IMR-90 (cell line): ENCODE results near the gene GOLGA6L9. TPM values are rescaled to one million over a fixed set of nuclear protein-coding genes. Genes with fewer than 3 reads are reported as not detected.
"Not testable (repeated sequence)": the region's sequence is repeated elsewhere in the genome, so short reads cannot be mapped to it uniquely, and the experiment has no call there.

ENCODE experiments used
- ATAC-seq: fragments of 200-7000 bp; cut with Tn5 transposase; 2 replicates; pipeline ENCODE4 v1.9.1; 2020; ENCODE audit warnings: low read depth, mild to moderate bottlenecking, moderate library complexity
- BruUV-seq: library from RNA; stranded (reverse); fragments of 400-500 nt; replicated peaks from 2 replicates; lab custom pipeline; 2021; lab: Mats Ljungman, UMichigan
- CTCF ChIA-PET: fragments of 300-600 bp; formaldehyde crosslinking; extraction: SDS; loops from one replicate; lab custom pipeline; 2021; ENCODE audit warnings: antibody characterized with exemption; lab: Yijun Ruan, JAX
- POLR2A ChIA-PET: fragments of 300-600 bp; sonication (Branson Sonifier 250); formaldehyde crosslinking; loops from one replicate; lab custom pipeline; 2022; ENCODE audit warnings: antibody characterized with exemption; ENCODE audit not compliant: unreplicated experiment; lab: Charles Lee
- DNase-seq: peaks from one replicate; pipeline ENCODE4 v3.0.0; 2013
- H2AFZ ChIP-seq: replicated peaks from 2 replicates; pipeline ENCODE3; 2013; ENCODE audit warnings: low read length, mild to moderate bottlenecking; ENCODE audit not compliant: poor library complexity
- H2AK5ac ChIP-seq: 2 replicates; pipeline ENCODE4 v1.6.1; 2013; ENCODE audit warnings: low read depth, low read length, inconsistent platforms
- H2AK9ac ChIP-seq: replicated peaks from 2 replicates; pipeline ENCODE3; 2013; ENCODE audit warnings: mild to moderate bottlenecking, low read depth, low read length, moderate library complexity; ENCODE audit not compliant: poor library complexity
- H2BK120ac ChIP-seq: 2 replicates; pipeline ENCODE4 v1.6.1; 2013; ENCODE audit warnings: low read depth, low read length, inconsistent platforms
- H2BK15ac ChIP-seq: 3 replicates; pipeline ENCODE4 v1.6.1; 2013; ENCODE audit warnings: low read depth, low read length, inconsistent platforms
- H2BK20ac ChIP-seq: 2 replicates; pipeline ENCODE4 v1.6.1; 2013; ENCODE audit warnings: low read depth, mild to moderate bottlenecking, inconsistent platforms, low read length, moderate library complexity
- H2BK5ac ChIP-seq: 2 replicates; pipeline ENCODE4 v1.6.1; 2013; ENCODE audit warnings: mild to moderate bottlenecking, low read depth, low read length, inconsistent platforms; ENCODE audit not compliant: poor library complexity, severe bottlenecking
- H3K14ac ChIP-seq: replicated peaks from 2 replicates; pipeline ENCODE4 v1.6.1; 2013; ENCODE audit warnings: low read depth, low read length, inconsistent platforms
- H3K18ac ChIP-seq: 2 replicates; pipeline ENCODE4 v1.6.1; 2013; ENCODE audit warnings: low read depth, low read length, control low read depth
- H3K23ac ChIP-seq: 2 replicates; pipeline ENCODE4 v1.6.1; 2013; ENCODE audit warnings: low read depth, low read length, inconsistent platforms
- H3K27ac ChIP-seq: 2 replicates; pipeline ENCODE4 v1.5.1; 2013; ENCODE audit warnings: mild to moderate bottlenecking, control low read depth, low read length; ENCODE audit not compliant: insufficient read depth
- H3K27me3 ChIP-seq: 2 replicates; pipeline ENCODE4 v1.6.1; 2013; ENCODE audit warnings: low read length; ENCODE audit not compliant: control insufficient read depth, insufficient read depth
- H3K36me3 ChIP-seq: 2 replicates; pipeline ENCODE4 v1.6.1; 2013; ENCODE audit warnings: low read length, mixed read lengths; ENCODE audit not compliant: control insufficient read depth, insufficient read depth
- H3K4ac ChIP-seq: 2 replicates; pipeline ENCODE4 v1.6.1; 2013; ENCODE audit warnings: low read depth, low read length, inconsistent platforms
- H3K4me1 ChIP-seq: 2 replicates; pipeline ENCODE4 v1.6.1; 2013; ENCODE audit warnings: low read length, mixed read lengths; ENCODE audit not compliant: control insufficient read depth, insufficient read depth
- H3K4me2 ChIP-seq: 2 replicates; pipeline ENCODE4 v1.6.1; 2013; ENCODE audit warnings: low read depth, mild to moderate bottlenecking, control low read depth, low read length, moderate library complexity
- H3K4me3 ChIP-seq: 2 replicates; pipeline ENCODE4 v1.5.1; 2013; ENCODE audit warnings: low read depth, mild to moderate bottlenecking, control low read depth, low read length, moderate library complexity; ENCODE audit not compliant: insufficient read depth
- H3K56ac ChIP-seq: 2 replicates; pipeline ENCODE4 v1.6.1; 2013; ENCODE audit warnings: low read length, inconsistent platforms; ENCODE audit not compliant: insufficient read depth; ENCODE audit errors: extremely low read depth
- H3K79me1 ChIP-seq, 2 experiments: 2 replicates each; pipeline ENCODE4 v1.6.1; 2013; ENCODE audit warnings: low read length in 2 of 2, inconsistent platforms in 1 of 2, low read depth in 1 of 2
- H3K9ac ChIP-seq: 2 replicates; pipeline ENCODE4 v1.6.1; 2013; ENCODE audit warnings: low read depth, low read length, control low read depth
- H3K9me1 ChIP-seq: 2 replicates; pipeline ENCODE4 v1.6.1; 2013; ENCODE audit warnings: low read length, inconsistent platforms; ENCODE audit not compliant: insufficient read depth
- H3K9me3 ChIP-seq: 2 replicates; pipeline ENCODE4 v1.6.1; 2013; ENCODE audit warnings: low read length; ENCODE audit not compliant: control insufficient read depth, insufficient read depth
- H4K20me1 ChIP-seq: 2 replicates; pipeline ENCODE4 v1.6.1; 2013; ENCODE audit warnings: low read length, inconsistent platforms; ENCODE audit not compliant: insufficient read depth
- H4K5ac ChIP-seq: 2 replicates; pipeline ENCODE4 v1.6.1; 2013; ENCODE audit warnings: mild to moderate bottlenecking, low read depth, low read length, control low read depth
- H4K8ac ChIP-seq, 2 experiments: 2 replicates each; pipeline ENCODE4 v1.6.1; 2013; ENCODE audit warnings: low read depth in 2 of 2, low read length in 2 of 2, control low read depth in 1 of 2, inconsistent platforms in 1 of 2
- H4K91ac ChIP-seq: 2 replicates; pipeline ENCODE4 v1.6.1; 2013; ENCODE audit warnings: low read depth, low read length, inconsistent platforms; ENCODE audit not compliant: insufficient read depth
- WGBS, 2 experiments: methylation state at CpG; one replicate each; pipeline versions ENCODE4 v1.1.5 to v1.1.7; 2013; ENCODE audit warnings: missing lambda C conversion rate in 2 of 2; ENCODE audit not compliant: insufficient read length in 1 of 2; ENCODE audit errors: extremely low coverage in 2 of 2; 5-methylcytosine and 5-hydroxymethylcytosine counted together
- dilution Hi-C: fragments of 300-500 bp; cut with HindIII; formaldehyde crosslinking; loops from one replicate; pipeline ENCODE4 v1.14.3; 2018; ENCODE audit warnings: low sequenced_read_pairs; ENCODE audit not compliant: unreplicated experiment
- in situ Hi-C: fragments of 300-500 bp; cut with MboI; formaldehyde crosslinking; loops from 3 replicates; pipeline ENCODE4 v1.14.3; 2019; ENCODE audit warnings: low sequenced_read_pairs, inconsistent platforms, mixed read lengths
- intact Hi-C: fragments of 100-400 bp; cut with micrococcal nuclease; formaldehyde crosslinking; loops from 2 replicates; pipeline ENCODE4 v1.10.0; 2022
- polyA plus RNA-seq, 3 experiments: library from polyadenylated mRNA; depleted of rRNA; stranded (reverse); fragments of >200 nt; gene quantifications; 2 replicates each; pipeline ENCODE4 v1.2.3, GENCODE V29; 2012; ENCODE audit warnings: low replicate concordance in 1 of 3
- total RNA-seq: library from RNA; depleted of rRNA; stranded (reverse); fragments of >200 nt; gene quantifications from 2 replicates; pipeline ENCODE4 v1.2.3, GENCODE V29; 2012

The GOLGA6L9 gene
- total and polyA plus RNA-seq, 2 of the 4 experiments (the other 2 are of a cell fraction): 0.90 to 2.6 TPM

GRCh38 chr15:82445420-82445819, 15.8 kb downstream of the GOLGA6L9 start:
- H2BK120ac ChIP-seq, H3K4ac ChIP-seq, H2AK9ac ChIP-seq, H2BK15ac ChIP-seq, H3K79me1 ChIP-seq, H4K91ac ChIP-seq, H3K27me3 ChIP-seq, H3K56ac ChIP-seq, H3K36me3 ChIP-seq, H3K9me1 ChIP-seq, H4K20me1 ChIP-seq, H2AK5ac ChIP-seq, H3K14ac ChIP-seq, H2BK5ac ChIP-seq, H2AFZ ChIP-seq, H3K9me3 ChIP-seq, ATAC-seq, H2BK20ac ChIP-seq, intact Hi-C loops, H3K4me1 ChIP-seq, POLR2A ChIA-PET, H4K5ac ChIP-seq, dilution Hi-C loops, in situ Hi-C loops, BruUV-seq, H3K18ac ChIP-seq, DNase-seq, H3K23ac ChIP-seq: not testable (repeated sequence)
- Histone ChIP-seq H3K4me2 (peak overlapping the region; percentile 90), H3K27ac (peak overlapping the region; percentile 83), H3K4me3 (peak overlapping the region; percentile 77), H3K9ac (peak overlapping the region; percentile 81), H4K8ac (0 out of 4 replicates have a peak overlapping the region, but pooled peaks of 1 of the 2 experiments have one; percentile 10)
- WGBS, 2 experiments: no CpG with 5 or more reads among the region's 32 CpGs
- CTCF ChIA-PET: interaction anchor here (0.6 kb wide), 1 partner anchor 1056 kb away, joined by 3 read pairs; no protein-coding TSS in a partner anchor

GRCh38 chr15:82457336-82457735, 27.7 kb downstream of the GOLGA6L9 start:
- dilution Hi-C loops, H3K79me1 ChIP-seq: not testable (repeated sequence)

More at GRCh38 chr15:82457336-82457735, 27.7 kb downstream of the GOLGA6L9 start:
- H3K36me3 ChIP-seq, CTCF ChIA-PET, ATAC-seq, H3K14ac ChIP-seq, in situ Hi-C loops, H3K27me3 ChIP-seq, H4K8ac ChIP-seq, H3K56ac ChIP-seq, H2AK9ac ChIP-seq, DNase-seq, H3K27ac ChIP-seq, H2AFZ ChIP-seq, H3K4me1 ChIP-seq, H3K18ac ChIP-seq, H3K4ac ChIP-seq, H4K91ac ChIP-seq, H2BK20ac ChIP-seq, intact Hi-C loops, H3K9me1 ChIP-seq, H3K9me3 ChIP-seq, H4K5ac ChIP-seq, H3K4me2 ChIP-seq, H2AK5ac ChIP-seq, H3K23ac ChIP-seq, H4K20me1 ChIP-seq, H2BK15ac ChIP-seq, BruUV-seq, H2BK120ac ChIP-seq, H2BK5ac ChIP-seq, H3K4me3 ChIP-seq, H3K9ac ChIP-seq, POLR2A ChIA-PET: not testable (repeated sequence)
- no CpG with 5 or more reads among the region's 4 CpGs for WGBS, 2 experiments
